ENCODE measurements around the gene VSX1.

DNA sequence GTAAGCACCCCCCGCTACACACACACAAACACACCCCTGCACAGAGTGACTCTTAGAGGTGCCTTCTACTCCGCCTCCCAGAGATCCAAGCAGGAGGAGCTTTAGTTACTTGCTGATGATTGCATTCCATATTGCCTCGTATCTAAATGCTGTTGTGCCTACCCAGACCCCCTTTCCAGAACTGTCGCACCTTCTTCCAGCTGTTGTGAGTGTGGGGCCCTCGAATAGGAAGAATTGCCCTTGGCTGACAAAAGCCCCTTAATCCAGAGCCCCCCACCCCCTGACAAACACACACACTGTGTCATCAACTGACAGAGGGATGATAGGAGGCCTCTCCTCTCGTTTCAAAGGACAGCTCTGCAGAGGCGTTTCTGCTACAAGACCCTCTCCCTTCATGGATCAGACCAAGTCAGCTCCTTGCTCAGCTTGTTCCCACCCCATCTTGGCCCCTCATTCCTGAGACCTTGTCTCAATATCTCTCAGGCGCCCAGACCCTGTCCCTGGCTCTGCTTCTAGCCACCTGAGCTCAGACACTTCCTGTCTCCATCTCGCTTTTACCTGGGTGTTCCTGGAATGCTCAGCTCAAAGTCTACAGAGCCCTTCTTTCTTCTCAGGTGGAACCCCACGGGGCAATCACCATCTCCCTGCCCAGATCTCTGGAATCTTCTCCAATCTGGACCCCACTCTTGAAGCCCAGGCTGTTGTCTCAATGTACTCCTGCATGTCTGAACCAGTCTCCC, 4.0 kb upstream of the VSX1 start:
- TF ChIP-seq FOXP2 (optimal IDR thresholded peaks at IDR 0.05; ENCODE audit: borderline replicate concordance, extremely low read depth, extremely low read length, insufficient read depth): no peak
- TF ChIP-seq POLR2AphosphoS5 (IDR thresholded peaks at IDR 0.05; ENCODE audit: low read depth, low read length): no peak
- no peak for TF ChIP-seq TAF1 (IDR thresholded peaks at IDR 0.05; ENCODE audit: borderline replicate concordance, insufficient read depth, low read length)

Measured in PFSK-1 (cell line).